Measurements from ENCODE around the gene PAM16.
"Not testable (repeated sequence)": the region's sequence is repeated elsewhere in the genome, so short reads cannot be mapped to it uniquely, and the experiment has no call there.

Gene PAM16

DNA sequence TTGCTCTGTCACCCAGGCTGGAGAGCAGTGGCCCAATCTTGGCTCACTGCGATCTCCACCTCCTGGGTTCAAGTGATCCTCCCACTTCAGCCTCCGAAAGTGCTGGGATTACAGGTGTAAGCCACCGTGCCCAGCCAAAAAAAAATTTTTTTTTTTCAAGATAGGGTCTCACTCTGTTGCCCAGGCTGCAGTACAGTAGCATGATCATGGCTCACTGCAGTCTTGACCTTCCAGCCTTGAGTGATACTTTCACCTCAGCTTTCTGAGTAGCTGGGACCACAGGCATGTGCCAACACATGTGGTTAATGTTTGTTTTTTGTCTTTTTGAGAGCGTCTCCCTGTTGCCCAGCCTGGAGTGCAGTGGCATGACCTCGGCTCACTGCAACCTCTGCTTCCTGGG, 1.7 kb upstream of the PAM16 start:
- DNase-seq (ENCODE audit: low spot score): no peak

DNA sequence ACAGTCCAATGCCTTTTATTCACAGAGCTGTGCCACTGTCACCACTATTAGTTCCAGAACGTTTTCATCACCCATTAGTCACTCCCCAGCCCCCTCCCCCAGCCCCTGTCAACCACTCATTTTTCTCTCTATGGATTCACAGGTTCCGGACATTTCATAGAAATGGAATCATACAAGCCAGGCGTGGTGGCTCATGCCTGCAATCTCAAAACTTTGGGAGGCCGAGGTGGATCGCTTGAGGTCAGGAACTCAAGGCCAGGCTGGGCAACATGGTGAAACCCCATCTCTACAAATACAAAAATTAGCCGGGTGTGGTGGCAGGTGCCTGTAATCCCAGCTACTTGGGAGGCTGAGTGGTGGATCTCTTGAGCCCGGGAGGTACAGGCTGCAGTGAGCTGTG, 759 bp upstream of the PAM16 start:
- no peak for DNase-seq (ENCODE audit: low spot score)

DNA sequence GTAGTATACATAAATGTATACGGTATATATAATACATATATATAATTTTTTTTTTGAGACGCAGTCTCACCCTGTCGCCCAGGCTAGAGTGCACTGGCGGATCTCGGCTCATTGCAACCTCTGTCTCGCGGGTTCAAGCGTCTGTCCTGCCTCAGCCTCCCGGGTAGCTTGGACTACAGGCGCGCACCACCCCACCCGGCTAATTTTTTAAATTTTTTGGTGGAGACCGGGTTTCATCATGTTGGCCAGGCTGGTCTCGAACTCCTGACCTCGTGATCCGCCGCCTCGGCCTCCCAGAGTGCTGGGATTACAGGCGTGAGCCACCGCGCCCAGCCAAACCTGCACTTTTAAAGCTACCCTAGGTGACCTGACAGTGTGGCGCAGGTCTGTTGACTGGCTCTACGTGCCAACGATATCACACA, 745 bp downstream of the PAM16 start:
- no peak for DNase-seq (ENCODE audit: low spot score)

DNA sequence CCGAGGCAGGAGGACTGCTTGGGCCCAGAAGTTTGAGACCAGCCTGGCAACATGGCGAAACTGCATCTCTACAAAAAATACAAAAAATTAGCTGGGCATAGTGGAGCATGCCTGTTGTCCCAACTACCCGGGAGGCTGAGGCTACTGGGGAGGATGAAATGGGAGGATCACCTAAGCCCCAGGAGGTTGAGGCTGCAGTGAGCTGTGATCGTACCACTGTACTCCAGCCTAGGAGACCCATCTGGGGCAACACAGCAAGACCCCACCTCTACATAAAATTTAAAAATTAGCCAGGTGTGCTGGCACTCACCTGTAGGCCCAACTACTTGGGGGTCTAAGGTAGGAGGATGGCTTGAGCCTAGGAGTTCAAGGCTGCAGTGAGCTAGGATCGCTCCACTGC, 1.8 kb downstream of the PAM16 start:
- DNase-seq (ENCODE audit: low spot score): no peak

DNA sequence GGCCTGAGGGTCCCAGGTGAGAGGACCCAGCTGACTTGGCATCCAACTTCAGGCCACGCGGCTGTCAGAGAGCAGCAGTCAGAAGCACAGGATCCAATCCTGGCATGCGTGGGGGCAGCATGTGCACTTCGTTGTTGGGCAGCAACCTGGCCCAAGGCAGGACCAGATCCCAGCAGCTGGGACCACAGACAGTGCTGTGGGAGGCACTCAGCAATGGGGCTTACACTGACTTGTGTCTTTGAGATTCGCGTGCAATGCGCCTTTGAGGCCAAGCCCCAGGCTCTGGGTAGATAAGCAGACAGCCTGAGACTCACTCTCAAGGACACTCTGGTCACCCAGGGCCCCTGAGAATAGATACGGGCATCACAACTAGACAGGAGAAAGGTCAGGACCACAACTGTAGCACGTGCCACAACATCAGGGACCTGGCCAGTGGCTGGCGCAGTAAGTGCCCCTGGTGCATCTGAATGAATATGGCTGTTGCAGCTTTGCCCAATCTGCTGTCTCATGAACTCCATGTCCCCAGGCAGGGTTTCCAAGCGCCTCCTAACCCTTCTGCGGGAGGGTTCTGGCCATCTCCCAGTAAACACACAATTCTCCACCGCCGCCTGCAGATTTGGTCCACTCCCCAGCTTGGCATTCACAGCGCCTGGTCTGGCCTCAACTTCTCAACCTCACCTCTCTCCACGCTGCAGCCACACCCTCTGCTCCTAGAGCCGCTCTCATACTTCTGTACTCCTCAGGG, 3.2 kb downstream of the PAM16 start:
- DNase-seq (ENCODE audit: low spot score): no peak

DNA sequence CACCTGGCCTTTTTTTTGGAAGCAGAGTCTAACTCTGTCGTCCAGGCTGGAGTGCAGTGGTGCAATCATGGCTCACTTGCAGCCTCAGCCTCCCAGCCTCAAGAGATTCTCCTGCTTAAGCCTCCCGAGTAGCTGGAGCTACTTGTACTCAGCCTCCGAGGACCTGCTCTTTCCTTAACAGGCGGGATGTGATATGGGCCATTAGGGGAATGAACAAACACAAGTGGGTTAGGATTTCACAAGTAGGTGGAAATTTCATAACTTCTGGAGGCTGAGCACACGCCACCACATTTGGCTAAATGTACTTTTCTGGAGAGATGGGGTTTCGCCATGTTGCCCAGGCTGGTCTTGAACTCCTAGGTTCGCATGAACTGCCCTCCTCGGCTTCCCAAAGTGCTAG, 4.1 kb downstream of the PAM16 start:
- no peak for DNase-seq (ENCODE audit: low spot score)

DNA sequence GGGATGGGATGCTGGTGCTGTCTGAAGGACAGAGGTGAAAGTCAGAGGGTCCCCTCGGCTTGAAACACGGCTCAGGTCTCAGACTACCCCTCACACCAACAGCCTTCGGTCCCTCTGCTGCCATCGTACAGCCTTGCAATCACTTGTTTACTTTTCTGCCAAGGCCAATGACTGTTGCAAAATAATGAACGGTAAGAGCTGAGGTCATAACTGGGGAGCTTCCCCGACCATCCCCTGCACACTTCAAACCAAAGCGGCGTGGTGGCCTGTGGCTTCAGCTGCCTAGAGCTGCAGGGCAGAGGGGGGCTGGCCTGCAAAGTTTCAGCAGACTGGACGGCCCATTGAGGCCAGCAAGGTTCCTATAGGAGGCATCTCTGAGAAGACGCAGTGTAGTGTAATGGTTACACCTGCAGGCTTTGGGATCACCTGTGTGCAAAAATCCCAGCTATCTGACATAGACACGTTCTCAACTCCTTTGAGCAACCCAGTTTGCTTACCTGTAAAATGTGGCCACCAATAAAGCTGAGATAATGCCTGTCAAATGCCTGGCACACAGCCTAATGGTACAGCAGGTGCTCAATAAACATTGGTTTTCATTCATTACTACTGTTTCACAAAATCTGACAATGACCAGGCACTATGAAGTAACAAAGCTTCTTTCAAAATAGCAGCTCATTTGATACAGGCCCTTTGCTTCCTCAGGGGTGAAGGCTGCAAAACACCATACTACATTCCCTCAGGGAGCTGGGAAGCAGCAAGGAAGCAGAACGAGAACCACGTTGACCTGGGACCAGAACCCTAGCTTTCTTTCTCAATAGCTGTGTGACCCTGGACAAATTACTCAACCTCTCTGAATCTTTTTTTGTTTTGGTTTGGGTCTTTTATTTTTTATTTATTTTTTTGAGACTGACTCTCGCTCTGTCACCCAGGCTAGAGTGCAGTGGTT, 5.0 kb downstream of the PAM16 start:
- no peak for DNase-seq (ENCODE audit: low spot score)

DNA sequence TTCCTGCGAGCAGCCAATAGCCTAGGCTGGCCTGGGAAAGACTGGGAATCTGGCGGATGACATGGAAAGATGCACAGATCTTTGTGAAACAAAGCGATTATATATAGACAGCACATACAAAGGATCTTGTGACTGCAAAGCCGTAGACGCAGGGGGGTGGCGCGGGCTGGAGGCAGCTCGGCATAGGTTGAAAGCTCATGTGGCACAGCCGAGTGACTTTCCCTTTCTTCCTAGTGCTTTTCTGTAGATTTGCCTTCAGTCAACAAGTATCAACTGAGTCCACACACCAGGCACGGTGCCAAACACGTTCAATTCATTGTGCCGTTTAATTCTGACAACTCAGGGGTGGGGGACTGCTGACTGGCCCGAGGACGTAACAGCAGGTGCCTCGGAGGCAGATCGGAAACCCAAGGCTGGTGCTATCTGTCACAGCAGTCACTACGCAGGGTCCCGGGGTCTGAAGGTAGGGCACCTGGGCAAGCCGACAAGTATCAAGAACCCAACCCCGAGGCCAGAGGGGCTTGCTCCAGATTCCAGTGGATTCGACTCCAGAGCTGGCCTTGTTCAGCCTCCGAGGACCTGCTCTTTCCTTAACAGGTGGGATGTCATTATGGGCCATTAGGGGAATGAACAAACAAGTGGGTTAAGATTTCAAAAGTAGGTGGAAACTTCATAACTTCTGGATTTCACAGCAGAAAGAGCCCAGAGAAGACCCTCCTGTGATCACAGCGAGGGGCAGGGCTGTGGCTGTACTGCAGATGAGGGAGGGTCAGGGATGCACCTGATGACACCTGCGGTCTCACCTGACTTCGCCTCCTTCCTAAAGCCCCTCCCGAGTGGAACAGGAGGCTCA, 5.9 kb downstream of the PAM16 start:
- no peak for DNase-seq (ENCODE audit: low spot score)

DNA sequence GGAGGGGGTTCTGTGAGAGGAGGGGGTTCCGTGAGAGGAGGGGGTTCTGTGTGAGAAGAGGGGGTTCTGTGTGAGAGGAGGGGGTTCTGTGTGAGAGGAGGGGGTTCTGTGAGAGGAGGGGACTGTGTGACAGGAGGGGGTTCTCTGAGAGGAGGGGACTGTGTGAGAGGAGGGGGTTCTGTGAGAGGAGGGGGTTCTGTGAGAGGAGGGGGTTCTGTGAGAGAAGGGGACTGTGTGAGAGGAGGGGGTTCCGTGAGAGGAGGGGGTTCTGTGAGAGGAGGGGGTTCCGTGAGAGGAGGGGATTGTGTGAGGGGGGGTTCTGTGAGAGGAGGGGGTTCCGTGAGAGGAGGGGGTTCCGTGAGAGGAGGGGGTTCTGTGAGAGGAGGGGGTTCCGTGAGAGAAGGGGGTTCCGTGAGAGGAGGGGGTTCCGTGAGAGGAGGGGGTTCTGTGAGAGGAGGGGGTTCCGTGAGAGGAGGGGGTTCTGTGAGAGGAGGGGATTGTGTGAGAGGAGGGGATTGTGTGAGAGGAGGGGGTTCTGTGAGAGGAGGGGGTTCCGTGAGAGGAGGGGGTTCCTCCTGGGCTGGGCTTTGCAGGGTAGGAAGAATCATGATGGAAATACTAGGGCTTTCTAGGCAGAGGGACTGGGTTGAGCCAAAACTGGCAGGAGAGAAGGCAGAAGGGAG, 6.7 kb downstream of the PAM16 start:
- DNase-seq (ENCODE audit: low spot score): not testable (repeated sequence)

DNA sequence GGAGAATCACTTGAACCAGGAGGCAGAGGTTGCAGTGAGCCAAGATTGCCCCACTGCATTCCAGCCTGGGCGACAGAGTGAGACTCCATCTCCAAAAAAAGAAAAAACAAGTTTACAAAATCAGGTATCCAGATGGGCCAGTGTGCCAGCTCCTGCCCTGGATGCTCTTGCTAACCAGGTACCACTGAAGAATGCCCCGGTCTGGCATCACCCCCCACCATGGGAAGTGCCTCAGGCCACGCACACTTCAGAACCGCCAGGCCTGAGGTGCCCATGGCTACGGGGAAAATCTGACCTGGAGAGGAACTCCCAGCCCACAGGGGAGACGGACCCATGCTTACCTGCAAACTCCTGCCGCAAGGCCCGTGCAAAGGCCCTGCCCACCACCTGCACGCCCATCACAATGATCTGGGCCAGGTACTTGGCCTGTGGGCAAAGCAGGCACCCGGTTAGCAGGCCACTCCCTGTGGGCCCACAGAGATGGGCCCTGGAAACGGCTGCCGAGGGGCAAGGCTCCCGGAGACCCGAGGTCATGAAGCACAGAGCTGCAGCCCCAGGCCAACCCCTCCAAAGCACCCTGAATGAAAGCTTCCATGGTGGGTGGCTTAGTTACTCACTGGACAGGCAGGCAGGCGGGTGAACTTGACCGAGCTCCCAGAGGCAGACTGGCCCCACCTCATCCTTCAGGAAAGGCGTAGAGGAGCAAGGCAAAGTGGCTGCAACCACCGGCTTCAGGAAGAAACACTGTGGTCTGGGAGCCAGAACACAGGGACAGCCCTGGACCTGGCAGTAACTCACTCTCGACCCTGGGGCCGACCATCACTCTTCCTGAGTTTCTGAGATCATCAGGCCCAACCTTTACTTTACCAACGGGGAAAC, 8.0 kb downstream of the PAM16 start:
- no peak for DNase-seq (ENCODE audit: low spot score)

DNA sequence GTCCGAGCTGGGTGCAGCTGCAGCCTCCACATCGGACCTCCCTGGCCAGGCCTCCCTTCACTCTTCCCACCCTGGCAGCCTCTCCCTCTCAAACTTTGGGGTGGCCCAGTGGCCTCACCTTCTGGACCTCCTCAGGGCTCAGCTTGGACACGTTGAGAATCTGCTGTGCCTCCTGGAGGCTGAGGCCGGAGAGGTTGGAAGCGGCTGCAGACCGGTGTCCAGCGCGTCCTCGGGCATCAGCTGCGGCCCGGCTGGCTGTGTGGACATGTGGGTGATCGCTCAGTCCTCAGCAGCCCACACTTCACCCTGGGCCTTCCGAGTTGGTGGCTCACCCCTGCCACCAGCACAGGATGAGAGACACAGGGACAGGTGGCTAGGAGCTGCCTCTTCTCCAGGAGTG, 9.9 kb downstream of the PAM16 start:
- no peak for DNase-seq (ENCODE audit: low spot score)

DNA sequence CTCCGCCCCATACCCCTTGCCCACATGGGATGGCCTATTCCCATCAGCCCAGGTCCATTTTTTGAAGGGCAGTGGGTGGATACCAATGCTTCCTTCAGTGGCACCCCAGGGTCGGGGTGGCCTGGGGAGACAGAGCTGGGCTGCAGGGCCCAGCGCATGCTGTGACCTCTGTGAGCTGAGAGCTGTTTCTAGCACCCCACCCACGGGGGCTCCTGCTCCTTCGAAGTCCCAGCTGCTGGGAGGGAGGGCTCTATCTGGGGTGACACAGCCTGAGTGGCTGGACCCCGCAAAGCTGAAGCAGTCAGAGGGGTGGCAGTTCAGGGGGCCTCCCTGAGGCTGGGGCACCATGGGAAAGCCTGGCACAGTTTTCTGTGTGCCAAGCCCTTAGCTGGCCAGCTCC, 10.7 kb downstream of the PAM16 start:
- DNase-seq (ENCODE audit: low spot score): no peak

DNA sequence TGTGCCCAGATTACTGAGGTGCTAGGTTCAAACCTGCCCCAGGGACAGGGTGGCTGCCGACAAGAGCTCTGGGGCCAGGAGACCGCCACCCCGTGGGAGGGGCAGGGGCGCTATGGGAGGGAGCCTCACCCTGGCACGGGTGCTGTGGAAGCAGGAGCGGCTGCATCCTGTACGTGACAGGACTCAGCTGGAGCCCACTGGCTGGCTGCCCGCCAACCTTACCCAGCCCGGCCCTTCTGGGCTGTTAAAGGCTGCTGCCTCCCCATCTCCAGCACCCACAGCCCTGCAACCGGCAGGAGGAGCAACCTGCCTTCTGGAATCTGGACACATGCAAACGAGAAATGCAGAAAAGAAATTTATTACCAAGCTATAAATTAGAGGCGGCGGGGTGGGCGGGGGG, 11.2 kb downstream of the PAM16 start:
- no peak for DNase-seq (ENCODE audit: low spot score)

DNA sequence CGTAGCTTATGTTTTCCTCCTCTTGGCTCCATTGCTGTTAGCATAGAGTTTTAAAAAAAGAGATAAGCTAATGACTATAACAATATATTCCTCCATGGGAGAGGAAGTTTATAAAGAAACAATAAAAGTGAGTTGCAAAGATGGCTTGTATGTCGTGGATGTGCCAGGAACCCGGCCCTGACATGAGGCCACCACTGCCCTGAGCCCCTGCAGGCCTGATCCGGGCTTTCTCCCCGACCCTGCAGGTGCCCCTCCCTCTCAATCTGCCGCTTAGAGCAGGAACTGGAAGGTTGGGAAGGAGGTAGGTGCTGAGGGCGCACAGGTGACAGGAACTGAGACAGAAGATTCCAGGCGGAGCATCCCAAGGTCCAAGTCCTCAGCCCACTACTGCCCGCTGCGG, 11.7 kb downstream of the PAM16 start:
- no peak for DNase-seq (ENCODE audit: low spot score)

DNA sequence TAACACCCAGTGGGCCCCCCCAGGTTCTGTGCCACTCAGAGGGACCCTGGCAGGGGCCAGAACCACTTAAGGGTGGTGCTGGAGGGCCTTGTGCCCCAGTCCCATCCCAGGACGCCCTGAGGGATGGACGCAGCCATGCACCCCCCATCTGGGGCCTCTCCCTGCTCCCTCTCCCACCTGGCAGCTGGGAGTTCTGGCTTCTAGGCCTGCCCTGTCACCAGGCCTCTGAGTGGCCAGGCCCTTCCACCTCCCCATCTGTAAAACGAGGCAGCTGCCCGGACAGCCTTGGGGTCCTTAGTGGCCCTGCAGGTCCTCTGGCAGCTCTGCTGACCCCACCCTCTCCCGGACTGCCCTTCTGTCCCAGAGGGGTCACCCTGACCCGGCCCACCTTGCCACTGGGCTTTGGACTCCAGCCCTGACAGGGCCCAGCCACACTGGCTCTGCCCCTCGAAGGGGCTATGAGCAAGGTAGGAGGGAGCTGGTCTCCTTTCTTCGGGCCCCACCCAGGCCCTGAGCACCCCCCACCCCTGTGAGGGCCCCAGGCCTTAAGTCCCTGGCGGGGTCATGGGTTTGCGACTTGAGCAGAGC, 12.3 kb downstream of the PAM16 start:
- DNase-seq (ENCODE audit: low spot score): no peak

DNA sequence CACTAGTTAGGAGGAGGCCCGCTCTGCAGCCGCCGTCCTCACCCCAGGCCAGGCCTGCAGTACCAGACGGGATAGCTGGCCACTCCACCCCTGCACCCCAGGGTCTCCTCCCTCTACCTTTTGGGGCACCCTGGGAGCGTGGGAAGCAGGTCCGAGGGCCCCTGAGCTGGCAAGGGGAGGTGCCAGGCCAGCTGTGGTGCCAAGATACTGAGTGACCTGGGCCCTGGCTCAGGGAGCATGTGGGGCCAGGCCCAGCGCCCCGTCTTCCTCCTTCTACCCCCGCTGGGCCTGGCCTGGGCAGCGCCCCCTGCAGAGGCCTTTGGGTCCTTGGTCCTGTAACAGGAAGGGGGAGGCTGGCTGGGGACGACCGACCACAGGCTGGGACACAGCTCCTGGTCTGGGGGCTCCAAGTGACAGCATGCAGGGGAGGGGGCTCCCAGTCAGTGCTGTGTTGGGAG, 13.0 kb downstream of the PAM16 start:
- DNase-seq (ENCODE audit: low spot score): no peak

DNA sequence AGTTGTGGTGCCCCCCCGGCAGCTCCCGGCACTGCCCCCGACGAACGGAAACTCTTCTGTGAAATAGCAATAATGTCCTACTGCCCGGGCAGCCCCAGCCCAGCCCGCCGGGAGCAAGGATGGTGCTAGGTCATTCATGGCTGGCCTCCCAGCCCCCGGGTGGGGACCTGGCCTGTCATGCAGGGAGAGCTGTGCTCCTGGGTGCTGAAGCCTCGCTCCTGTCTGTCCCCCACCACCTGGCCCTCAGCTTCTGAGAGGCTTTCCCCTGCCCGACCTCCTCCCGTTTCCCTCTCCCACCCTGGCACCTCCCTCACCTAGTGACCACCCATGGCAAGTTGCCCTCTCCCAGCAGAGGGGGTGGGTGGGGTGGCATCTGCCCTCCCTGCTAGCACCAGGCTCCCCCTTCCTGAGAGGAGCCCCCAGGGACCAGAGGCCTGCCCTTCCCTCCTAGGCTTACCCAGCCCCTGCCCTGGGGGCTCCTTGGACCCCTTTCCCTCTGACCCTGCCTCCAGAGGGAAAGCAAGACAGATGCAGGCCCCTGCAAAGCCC, 13.5 kb downstream of the PAM16 start:
- DNase-seq (ENCODE audit: low spot score): no peak

DNA sequence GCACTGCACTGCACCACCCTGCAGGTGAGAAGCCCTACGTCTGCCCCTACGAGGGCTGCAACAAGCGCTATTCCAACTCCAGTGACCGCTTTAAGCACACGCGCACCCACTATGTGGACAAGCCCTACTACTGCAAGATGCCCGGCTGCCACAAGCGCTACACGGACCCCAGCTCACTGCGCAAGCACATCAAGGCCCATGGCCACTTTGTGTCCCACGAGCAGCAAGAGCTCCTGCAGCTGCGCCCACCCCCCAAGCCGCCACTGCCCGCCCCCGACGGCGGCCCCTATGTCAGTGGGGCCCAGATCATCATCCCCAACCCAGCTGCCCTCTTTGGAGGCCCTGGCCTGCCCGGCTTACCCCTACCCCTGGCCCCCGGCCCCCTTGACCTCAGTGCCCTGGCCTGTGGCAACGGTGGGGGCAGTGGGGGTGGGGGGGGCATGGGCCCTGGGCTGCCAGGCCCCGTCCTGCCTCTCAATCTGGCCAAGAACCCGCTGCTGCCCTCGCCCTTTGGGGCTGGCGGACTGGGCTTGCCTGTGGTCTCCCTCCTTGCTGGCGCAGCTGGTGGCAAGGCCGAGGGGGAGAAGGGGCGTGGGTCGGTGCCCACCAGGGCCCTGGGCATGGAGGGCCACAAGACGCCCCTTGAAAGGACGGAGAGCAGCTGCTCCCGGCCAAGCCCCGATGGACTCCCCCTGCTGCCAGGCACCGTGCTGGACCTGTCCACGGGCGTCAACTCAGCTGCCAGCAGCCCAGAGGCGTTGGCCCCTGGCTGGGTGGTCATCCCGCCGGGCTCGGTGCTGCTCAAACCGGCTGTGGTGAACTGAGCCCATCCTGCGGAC, 14.2 kb downstream of the PAM16 start:
- no peak for DNase-seq (ENCODE audit: low spot score)
